HepG2 (cell line): ENCODE results near the gene TMEM167B. TPM values are rescaled to one million over a fixed set of nuclear protein-coding genes. Genes with fewer than 3 reads are reported as not detected.

Source experiments
- ARNT ChIP-seq: fragments of 450-650 bp; IDR thresholded peaks from 2 replicates; pipeline ENCODE4 v1.6.1; 2017
- CBX5 ChIP-seq: sonication (generic); formaldehyde crosslinking; IDR thresholded peaks from 2 replicates; pipeline ENCODE4 v1.4.0; 2020; ENCODE audit warnings: missing genetic modification reagents, borderline replicate concordance
- JUN ChIP-seq: sonication (generic); formaldehyde crosslinking; IDR thresholded peaks from 2 replicates; pipeline ENCODE4 v1.4.0; 2020; ENCODE audit warnings: mild to moderate bottlenecking, missing genetic modification reagents
- ZFP41 ChIP-seq: sonication (generic); formaldehyde crosslinking; IDR thresholded peaks from 2 replicates; pipeline ENCODE4 v1.4.0; 2020; ENCODE audit warnings: mild to moderate bottlenecking, missing genetic modification reagents, borderline replicate concordance
- ZMAT3 ChIP-seq: sonication (generic); formaldehyde crosslinking; conservative IDR thresholded peaks from 2 replicates; pipeline ENCODE4 v1.7.0; 2021; ENCODE audit warnings: missing genetic modification reagents
- ZNF782 ChIP-seq: sonication (generic); formaldehyde crosslinking; IDR thresholded peaks from 2 replicates; pipeline ENCODE4 v1.4.0; 2020; ENCODE audit warnings: missing genetic modification reagents, mild to moderate bottlenecking, borderline replicate concordance
- polyA plus RNA-seq, 8 experiments: library from polyadenylated mRNA; depleted of rRNA in 3 of 8; stranded (reverse) in 7 of 8; unstranded in 1 of 8; fragments of >200 nt; fragmentation: Illumina TruSeq in 4 of 8; extraction: Trizol in 4 of 8; gene quantifications; 2 replicates each; pipeline versions ENCODE4 v1.2.1 to v1.2.3, GENCODE V29; 2011 to 2016; ENCODE audit warnings: low read depth in 4 of 8, missing spikeins in 1 of 8, mixed read lengths in 1 of 8; ENCODE audit not compliant: insufficient read depth in 1 of 8
- total RNA-seq, 5 experiments: library from RNA; depleted of rRNA; stranded (reverse); fragments of >200 nt; fragmentation: Illumina TruSeq; extraction: Trizol; gene quantifications; 2 replicates each; pipeline ENCODE4 v1.2.3, GENCODE V29; 2016; ENCODE audit warnings: low read depth in 1 of 5
- TF ChIP-seq, protein P1 (sequence below): sonication (generic); formaldehyde crosslinking; IDR thresholded peaks from 2 replicates; pipeline ENCODE4 v1.5.0; 2020; ENCODE audit warnings: mild to moderate bottlenecking, missing genetic modification reagents, borderline replicate concordance
- TF ChIP-seq, protein P2 (sequence below): sonication (generic); formaldehyde crosslinking; IDR thresholded peaks from 2 replicates; pipeline ENCODE4 v1.4.0; 2020; ENCODE audit warnings: missing genetic modification reagents
- TF ChIP-seq, protein P3 (sequence below): sonication (generic); formaldehyde crosslinking; IDR thresholded peaks from 2 replicates; pipeline ENCODE4 v1.5.0; 2020; ENCODE audit warnings: mild to moderate bottlenecking, missing genetic modification reagents, borderline replicate concordance
- TF ChIP-seq, protein P4 (sequence below): sonication (generic); formaldehyde crosslinking; IDR thresholded peaks from 2 replicates; pipeline ENCODE4 v1.5.0; 2020; ENCODE audit warnings: mild to moderate bottlenecking, missing genetic modification reagents

TMEM167B gene
- total and polyA plus RNA-seq, 2 of the 13 experiments (the other 11 are each of a cell fraction or from before 2014, with no cell fraction given) = 9.5 to 22.4 TPM

DNA sequence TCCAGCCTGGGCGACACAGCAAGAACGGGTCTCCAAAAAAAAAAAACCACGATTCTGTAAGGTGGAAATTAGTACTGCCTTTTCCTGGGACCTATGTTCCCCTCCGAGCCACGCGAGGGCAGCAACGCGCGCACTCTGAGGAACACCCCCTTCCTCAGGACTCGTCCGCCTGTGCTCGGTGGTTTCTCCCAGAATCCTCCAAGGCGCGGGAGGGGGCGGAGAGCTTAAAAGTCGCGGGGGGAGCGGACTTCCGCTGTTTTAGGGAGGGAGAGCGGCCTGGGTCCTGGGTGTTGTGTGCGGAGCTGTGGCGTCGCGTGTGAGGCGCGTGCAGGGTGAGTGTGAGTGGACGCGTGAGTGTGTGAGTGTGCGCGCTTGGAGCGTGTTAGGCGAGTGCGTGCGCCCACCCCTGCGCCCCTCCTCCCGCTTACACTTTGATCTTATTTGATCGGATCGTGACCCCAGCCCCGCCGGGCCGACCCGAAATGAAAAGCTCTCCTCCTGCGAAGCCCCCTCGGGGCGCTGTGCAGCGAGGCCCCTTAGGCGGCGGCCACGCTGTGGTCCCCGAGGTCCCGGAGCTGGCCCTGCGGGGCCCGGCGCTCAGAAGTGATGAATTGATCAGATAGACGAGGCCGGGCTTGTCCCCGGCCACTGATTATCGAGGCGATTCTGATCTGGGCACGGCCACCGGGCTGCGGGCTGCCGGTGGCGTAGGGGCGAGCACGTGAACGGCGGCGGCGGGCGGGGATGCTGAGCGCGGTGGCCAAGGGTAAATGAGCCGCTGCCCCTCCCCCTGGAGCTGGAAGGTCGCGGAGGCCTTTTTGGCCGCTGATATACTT is 9.6 kb downstream of the TMEM167B start (continued):
- TF ChIP-seq, protein P1, sequence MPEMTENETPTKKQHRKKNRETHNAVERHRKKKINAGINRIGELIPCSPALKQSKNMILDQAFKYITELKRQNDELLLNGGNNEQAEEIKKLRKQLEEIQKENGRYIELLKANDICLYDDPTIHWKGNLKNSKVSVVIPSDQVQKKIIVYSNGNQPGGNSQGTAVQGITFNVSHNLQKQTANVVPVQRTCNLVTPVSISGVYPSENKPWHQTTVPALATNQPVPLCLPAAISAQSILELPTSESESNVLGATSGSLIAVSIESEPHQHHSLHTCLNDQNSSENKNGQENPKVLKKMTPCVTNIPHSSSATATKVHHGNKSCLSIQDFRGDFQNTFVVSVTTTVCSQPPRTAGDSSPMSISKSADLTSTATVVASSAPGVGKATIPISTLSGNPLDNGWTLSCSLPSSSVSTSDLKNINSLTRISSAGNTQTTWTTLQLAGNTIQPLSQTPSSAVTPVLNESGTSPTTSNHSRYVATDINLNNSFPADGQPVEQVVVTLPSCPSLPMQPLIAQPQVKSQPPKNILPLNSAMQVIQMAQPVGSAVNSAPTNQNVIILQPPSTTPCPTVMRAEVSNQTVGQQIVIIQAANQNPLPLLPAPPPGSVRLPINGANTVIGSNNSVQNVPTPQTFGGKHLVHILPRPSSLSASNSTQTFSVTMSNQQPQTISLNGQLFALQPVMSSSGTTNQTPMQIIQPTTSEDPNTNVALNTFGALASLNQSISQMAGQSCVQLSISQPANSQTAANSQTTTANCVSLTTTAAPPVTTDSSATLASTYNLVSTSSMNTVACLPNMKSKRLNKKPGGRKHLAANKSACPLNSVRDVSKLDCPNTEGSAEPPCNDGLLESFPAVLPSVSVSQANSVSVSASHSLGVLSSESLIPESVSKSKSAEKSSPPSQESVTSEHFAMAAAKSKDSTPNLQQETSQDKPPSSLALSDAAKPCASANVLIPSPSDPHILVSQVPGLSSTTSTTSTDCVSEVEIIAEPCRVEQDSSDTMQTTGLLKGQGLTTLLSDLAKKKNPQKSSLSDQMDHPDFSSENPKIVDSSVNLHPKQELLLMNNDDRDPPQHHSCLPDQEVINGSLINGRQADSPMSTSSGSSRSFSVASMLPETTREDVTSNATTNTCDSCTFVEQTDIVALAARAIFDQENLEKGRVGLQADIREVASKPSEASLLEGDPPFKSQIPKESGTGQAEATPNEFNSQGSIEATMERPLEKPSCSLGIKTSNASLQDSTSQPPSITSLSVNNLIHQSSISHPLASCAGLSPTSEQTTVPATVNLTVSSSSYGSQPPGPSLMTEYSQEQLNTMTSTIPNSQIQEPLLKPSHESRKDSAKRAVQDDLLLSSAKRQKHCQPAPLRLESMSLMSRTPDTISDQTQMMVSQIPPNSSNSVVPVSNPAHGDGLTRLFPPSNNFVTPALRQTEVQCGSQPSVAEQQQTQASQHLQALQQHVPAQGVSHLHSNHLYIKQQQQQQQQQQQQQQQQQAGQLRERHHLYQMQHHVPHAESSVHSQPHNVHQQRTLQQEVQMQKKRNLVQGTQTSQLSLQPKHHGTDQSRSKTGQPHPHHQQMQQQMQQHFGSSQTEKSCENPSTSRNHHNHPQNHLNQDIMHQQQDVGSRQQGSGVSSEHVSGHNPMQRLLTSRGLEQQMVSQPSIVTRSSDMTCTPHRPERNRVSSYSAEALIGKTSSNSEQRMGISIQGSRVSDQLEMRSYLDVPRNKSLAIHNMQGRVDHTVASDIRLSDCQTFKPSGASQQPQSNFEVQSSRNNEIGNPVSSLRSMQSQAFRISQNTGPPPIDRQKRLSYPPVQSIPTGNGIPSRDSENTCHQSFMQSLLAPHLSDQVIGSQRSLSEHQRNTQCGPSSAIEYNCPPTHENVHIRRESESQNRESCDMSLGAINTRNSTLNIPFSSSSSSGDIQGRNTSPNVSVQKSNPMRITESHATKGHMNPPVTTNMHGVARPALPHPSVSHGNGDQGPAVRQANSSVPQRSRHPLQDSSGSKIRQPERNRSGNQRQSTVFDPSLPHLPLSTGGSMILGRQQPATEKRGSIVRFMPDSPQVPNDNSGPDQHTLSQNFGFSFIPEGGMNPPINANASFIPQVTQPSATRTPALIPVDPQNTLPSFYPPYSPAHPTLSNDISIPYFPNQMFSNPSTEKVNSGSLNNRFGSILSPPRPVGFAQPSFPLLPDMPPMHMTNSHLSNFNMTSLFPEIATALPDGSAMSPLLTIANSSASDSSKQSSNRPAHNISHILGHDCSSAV (CRISPR knock-in tag) = no peak; the same call in 1 of the 2 replicates
- peak; percentile 90; the same call in 1 of the 2 replicates for TF ChIP-seq ZNF782
- TF ChIP-seq JUN = peak; percentile 66; the same call in 1 of the 2 replicates
- TF ChIP-seq CBX5 (CRISPR knock-in tag) = peak; percentile 72
- TF ChIP-seq ARNT = no peak
- 0 out of 2 replicates have a peak, but pooled peaks have one; percentile 81 for TF ChIP-seq ZFP41
- TF ChIP-seq, protein P2, sequence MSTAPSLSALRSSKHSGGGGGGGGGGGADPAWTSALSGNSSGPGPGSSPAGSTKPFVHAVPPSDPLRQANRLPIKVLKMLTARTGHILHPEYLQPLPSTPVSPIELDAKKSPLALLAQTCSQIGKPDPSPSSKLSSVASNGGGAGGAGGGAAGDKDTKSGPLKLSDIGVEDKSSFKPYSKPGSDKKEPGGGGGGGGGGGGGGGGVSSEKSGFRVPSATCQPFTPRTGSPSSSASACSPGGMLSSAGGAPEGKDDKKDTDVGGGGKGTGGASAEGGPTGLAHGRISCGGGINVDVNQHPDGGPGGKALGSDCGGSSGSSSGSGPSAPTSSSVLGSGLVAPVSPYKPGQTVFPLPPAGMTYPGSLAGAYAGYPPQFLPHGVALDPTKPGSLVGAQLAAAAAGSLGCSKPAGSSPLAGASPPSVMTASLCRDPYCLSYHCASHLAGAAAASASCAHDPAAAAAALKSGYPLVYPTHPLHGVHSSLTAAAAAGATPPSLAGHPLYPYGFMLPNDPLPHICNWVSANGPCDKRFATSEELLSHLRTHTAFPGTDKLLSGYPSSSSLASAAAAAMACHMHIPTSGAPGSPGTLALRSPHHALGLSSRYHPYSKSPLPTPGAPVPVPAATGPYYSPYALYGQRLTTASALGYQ (CRISPR knock-in tag) = 0 out of 2 replicates have a peak, but pooled peaks have one; percentile 50
- TF ChIP-seq, protein P3, sequence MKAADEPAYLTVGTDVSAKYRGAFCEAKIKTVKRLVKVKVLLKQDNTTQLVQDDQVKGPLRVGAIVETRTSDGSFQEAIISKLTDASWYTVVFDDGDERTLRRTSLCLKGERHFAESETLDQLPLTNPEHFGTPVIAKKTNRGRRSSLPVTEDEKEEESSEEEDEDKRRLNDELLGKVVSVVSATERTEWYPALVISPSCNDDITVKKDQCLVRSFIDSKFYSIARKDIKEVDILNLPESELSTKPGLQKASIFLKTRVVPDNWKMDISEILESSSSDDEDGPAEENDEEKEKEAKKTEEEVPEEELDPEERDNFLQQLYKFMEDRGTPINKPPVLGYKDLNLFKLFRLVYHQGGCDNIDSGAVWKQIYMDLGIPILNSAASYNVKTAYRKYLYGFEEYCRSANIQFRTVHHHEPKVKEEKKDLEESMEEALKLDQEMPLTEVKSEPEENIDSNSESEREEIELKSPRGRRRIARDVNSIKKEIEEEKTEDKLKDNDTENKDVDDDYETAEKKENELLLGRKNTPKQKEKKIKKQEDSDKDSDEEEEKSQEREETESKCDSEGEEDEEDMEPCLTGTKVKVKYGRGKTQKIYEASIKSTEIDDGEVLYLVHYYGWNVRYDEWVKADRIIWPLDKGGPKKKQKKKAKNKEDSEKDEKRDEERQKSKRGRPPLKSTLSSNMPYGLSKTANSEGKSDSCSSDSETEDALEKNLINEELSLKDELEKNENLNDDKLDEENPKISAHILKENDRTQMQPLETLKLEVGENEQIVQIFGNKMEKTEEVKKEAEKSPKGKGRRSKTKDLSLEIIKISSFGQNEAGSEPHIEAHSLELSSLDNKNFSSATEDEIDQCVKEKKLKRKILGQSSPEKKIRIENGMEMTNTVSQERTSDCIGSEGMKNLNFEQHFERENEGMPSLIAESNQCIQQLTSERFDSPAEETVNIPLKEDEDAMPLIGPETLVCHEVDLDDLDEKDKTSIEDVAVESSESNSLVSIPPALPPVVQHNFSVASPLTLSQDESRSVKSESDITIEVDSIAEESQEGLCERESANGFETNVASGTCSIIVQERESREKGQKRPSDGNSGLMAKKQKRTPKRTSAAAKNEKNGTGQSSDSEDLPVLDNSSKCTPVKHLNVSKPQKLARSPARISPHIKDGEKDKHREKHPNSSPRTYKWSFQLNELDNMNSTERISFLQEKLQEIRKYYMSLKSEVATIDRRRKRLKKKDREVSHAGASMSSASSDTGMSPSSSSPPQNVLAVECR (CRISPR knock-in tag) = peak; percentile 93
- TF ChIP-seq ZMAT3 (CRISPR knock-in tag) = peak; percentile 79; the same call in 1 of the 2 replicates
- TF ChIP-seq, protein P4, sequence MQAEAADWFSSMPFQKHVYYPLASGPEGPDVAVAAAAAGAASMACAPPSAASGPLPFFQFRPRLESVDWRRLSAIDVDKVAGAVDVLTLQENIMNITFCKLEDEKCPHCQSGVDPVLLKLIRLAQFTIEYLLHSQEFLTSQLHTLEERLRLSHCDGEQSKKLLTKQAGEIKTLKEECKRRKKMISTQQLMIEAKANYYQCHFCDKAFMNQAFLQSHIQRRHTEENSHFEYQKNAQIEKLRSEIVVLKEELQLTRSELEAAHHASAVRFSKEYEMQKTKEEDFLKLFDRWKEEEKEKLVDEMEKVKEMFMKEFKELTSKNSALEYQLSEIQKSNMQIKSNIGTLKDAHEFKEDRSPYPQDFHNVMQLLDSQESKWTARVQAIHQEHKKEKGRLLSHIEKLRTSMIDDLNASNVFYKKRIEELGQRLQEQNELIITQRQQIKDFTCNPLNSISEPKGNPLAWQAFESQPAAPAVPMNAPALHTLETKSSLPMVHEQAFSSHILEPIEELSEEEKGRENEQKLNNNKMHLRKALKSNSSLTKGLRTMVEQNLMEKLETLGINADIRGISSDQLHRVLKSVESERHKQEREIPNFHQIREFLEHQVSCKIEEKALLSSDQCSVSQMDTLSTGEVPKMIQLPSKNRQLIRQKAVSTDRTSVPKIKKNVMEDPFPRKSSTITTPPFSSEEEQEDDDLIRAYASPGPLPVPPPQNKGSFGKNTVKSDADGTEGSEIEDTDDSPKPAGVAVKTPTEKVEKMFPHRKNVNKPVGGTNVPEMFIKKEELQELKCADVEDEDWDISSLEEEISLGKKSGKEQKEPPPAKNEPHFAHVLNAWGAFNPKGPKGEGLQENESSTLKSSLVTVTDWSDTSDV (CRISPR knock-in tag) = peak; percentile 98
